Tibial nerve (tissue), 4 donors: ENCODE data around the gene LRBA. TPM values are rescaled to one million over a fixed set of nuclear protein-coding genes. Genes with fewer than 3 reads are reported as not detected.

Source experiments
- DNase-seq, 2 donors: peaks; one replicate each; pipeline ENCODE4 v3.0.0-alpha.2; 2019; ENCODE audit warnings: low spot score in 2 of 2
- H3K27ac ChIP-seq, 4 donors: fragments of 200-600 bp; sonication (generic) in 3 of 4; one replicate each; pipeline ENCODE4 v1.5.1; 2017 to 2019; ENCODE audit warnings: mild to moderate bottlenecking in 1 of 4
- H3K27me3 ChIP-seq, 2 donors: fragments of 200-600 bp; sonication (generic) in 1 of 2; one replicate each; pipeline versions ENCODE4 v1.5.1 to v1.6.0; 2017 to 2019
- H3K36me3 ChIP-seq, 3 donors: fragments of 200-600 bp; sonication (generic); one replicate each; pipeline ENCODE4 v1.5.1; 2018 to 2019
- H3K4me1 ChIP-seq, 4 donors: fragments of 200-600 bp; sonication (generic) in 3 of 4; one replicate each; pipeline ENCODE4 v1.5.1; 2017 to 2019
- H3K4me3 ChIP-seq, 4 donors: fragments of 200-600 bp; sonication (generic) in 3 of 4; one replicate each; pipeline ENCODE4 v1.5.1; 2017 to 2019; ENCODE audit warnings: mild to moderate bottlenecking in 1 of 4, moderate library complexity in 1 of 4
- H3K9me3 ChIP-seq, 4 donors: fragments of 200-600 bp; sonication (generic) in 3 of 4; one replicate each; pipeline ENCODE4 v1.5.1; 2017 to 2019
- CTCF ChIP-seq, 5 experiments: fragments of 200-600 bp in 3 of 5; fragments of 450-650 bp in 2 of 5; sonication (generic) in 3 of 5; IDR thresholded peaks; one replicate each; pipeline ENCODE4 v1.5.1; 2016 to 2019; ENCODE audit warnings: antibody characterized with exemption in 5 of 5, mild to moderate bottlenecking in 3 of 5, moderate library complexity in 2 of 5
- EP300 ChIP-seq, 2 donors: sonication (generic); formaldehyde crosslinking; IDR thresholded peaks; one replicate each; pipeline ENCODE4 v1.6.1; 2017; ENCODE audit warnings: antibody characterized with exemption in 2 of 2, mild to moderate bottlenecking in 1 of 2
- POLR2A ChIP-seq, 2 donors: fragments of 450-650 bp; IDR thresholded peaks; one replicate each; pipeline ENCODE4 v1.6.1; 2017; ENCODE audit warnings: antibody characterized with exemption in 2 of 2, mild to moderate bottlenecking in 2 of 2, moderate library complexity in 2 of 2
- WGBS, 2 donors: methylation state at CpG; one replicate each; pipeline ENCODE4 v1.1.5; 2018; 5-methylcytosine and 5-hydroxymethylcytosine counted together
- total RNA-seq, 4 donors: library from RNA; depleted of rRNA; stranded (reverse); fragments of >200 nt; gene quantifications; one replicate each; pipeline ENCODE4 v1.1.0, GENCODE V29; 2016

The LRBA gene
- total RNA-seq, 4 donors from 2014 or later: 35.4 to 43.1 (median 38.0) TPM

GRCh38 chr4:150681063-150681462 lies 334.0 kb downstream of the LRBA start:
- no peaks in the 10 kb centered on the region for H3K36me3 ChIP-seq
- no peak overlapping the region for H3K4me3 ChIP-seq
- H3K27ac ChIP-seq: peak overlapping the region in 1 of 4 donors; percentile 51
- no peak for TF ChIP-seq POLR2A (IDR thresholded peaks at IDR 0.05)
- no peak for TF ChIP-seq CTCF (IDR thresholded peaks at IDR 0.05)
- no peak for TF ChIP-seq EP300 (IDR thresholded peaks at IDR 0.05)
- no peaks in the 10 kb centered on the region for H3K27me3 ChIP-seq
- H3K4me1 ChIP-seq: peaks cover 0 to 13% (median 0%) of the 10 kb centered on the region in 4 donors
- H3K9me3 ChIP-seq: no peaks in the 10 kb centered on the region
- no peak for DNase-seq

- H3K27ac ChIP-seq: peak overlapping the region in 2 of 4 donors; percentile 51 to 55
- no peak for TF ChIP-seq CTCF (IDR thresholded peaks at IDR 0.05)
- TF ChIP-seq POLR2A (IDR thresholded peaks at IDR 0.05): no peak
- TF ChIP-seq EP300 (IDR thresholded peaks at IDR 0.05): no peak
- H3K27me3 ChIP-seq: no peaks in the 10 kb centered on the region
- 36 to 41% methylated on average over 5 of the region's 5 CpGs for WGBS, 2 donors
- peaks cover 0 to 13% (median 0%) of the 10 kb centered on the region in 4 donors for H3K4me1 ChIP-seq
- H3K4me3 ChIP-seq: peak overlapping the region in 1 of 4 donors; percentile 6
- H3K36me3 ChIP-seq: no peaks in the 10 kb centered on the region
- DNase-seq: no peak
- no peaks in the 10 kb centered on the region for H3K9me3 ChIP-seq
Observed at GRCh38 chr4:150680651-150681050, 334.4 kb downstream of the LRBA start.

GRCh38 chr4:150679765-150680343 lies 335.2 kb downstream of the LRBA start:
- Histone ChIP-seq H3K36me3 (no peaks in the 10 kb centered on the region), H3K4me1 (peaks cover 0 to 13% (median 0%) of the 10 kb centered on the region in 4 donors), H3K27ac (peak overlapping the region in 2 of 4 donors; percentile 51 to 55), H3K9me3 (no peaks in the 10 kb centered on the region), H3K27me3 (no peaks in the 10 kb centered on the region), H3K4me3 (peak overlapping the region in 1 of 4 donors; percentile 35)
- 61 to 65% methylated on average over 3 of the region's 3 CpGs for WGBS, 2 donors
- DNase-seq: no peak
- TF ChIP-seq POLR2A (IDR thresholded peaks at IDR 0.05) (no peak), CTCF (IDR thresholded peaks at IDR 0.05) (no peak), EP300 (IDR thresholded peaks at IDR 0.05) (no peak)

- peak overlapping the region in 1 of 4 donors; percentile 35 for H3K4me3 ChIP-seq
- H3K4me1 ChIP-seq: peaks cover 0 to 13% (median 0%) of the 10 kb centered on the region in 4 donors
- WGBS, 2 donors: 49 to 51% methylated on average over 5 of the region's 5 CpGs
- no peaks in the 10 kb centered on the region for H3K27me3 ChIP-seq
- no peak for TF ChIP-seq POLR2A (IDR thresholded peaks at IDR 0.05)
- no peak for TF ChIP-seq EP300 (IDR thresholded peaks at IDR 0.05)
- no peak for TF ChIP-seq CTCF (IDR thresholded peaks at IDR 0.05)
- H3K27ac ChIP-seq: peak overlapping the region in 2 of 4 donors; percentile 1 to 55
- H3K9me3 ChIP-seq: no peaks in the 10 kb centered on the region
- DNase-seq: no peak
- H3K36me3 ChIP-seq: no peaks in the 10 kb centered on the region
Observed at GRCh38 chr4:150679018-150679764, 335.9 kb downstream of the LRBA start.

GRCh38 chr4:150673793-150674192 lies 341.3 kb downstream of the LRBA start:
- Histone ChIP-seq H3K4me3 (no peak overlapping the region), H3K27me3 (no peaks in the 10 kb centered on the region), H3K36me3 (no peaks in the 10 kb centered on the region), H3K27ac (no peak overlapping the region), H3K9me3 (no peaks in the 10 kb centered on the region), H3K4me1 (no peaks in the 10 kb centered on the region)
- TF ChIP-seq POLR2A (IDR thresholded peaks at IDR 0.05): no peak
- TF ChIP-seq EP300 (IDR thresholded peaks at IDR 0.05): no peak
- TF ChIP-seq CTCF (IDR thresholded peaks at IDR 0.05): no peak
- 94 to 99% methylated on average over 2 of the region's 2 CpGs for WGBS, 2 donors
- DNase-seq: no peak
